T-helper 2 cell treated with Interferon-gamma antibody and Interleukin-4, amounts not matched to agents 5 μg/mL and 100 μg/mL, for 36 hours (primary cell): ENCODE results near the gene SNX10.

ENCODE experiments used
- DNase-seq: peaks from one replicate; pipeline ENCODE4 v3.0.0; 2021; ENCODE audit warnings: low spot score
- H3K27ac Mint-ChIP-seq: one replicate; pipeline ENCODE4 v1.8.0; 2021; ENCODE audit warnings: mild to moderate bottlenecking, mixed read lengths
- H3K27me3 Mint-ChIP-seq: one replicate; pipeline ENCODE4 v1.8.0; 2021; ENCODE audit warnings: low read depth, mixed read lengths
- H3K36me3 Mint-ChIP-seq: one replicate; pipeline ENCODE4 v1.8.0; 2021; ENCODE audit warnings: low read depth, mixed read lengths
- H3K4me1 Mint-ChIP-seq: one replicate; pipeline ENCODE4 v1.8.0; 2021; ENCODE audit warnings: low read depth, mixed read lengths
- H3K4me3 Mint-ChIP-seq: one replicate; pipeline ENCODE4 v1.8.0; 2022; ENCODE audit warnings: mild to moderate bottlenecking, moderate library complexity, mixed read lengths
- H3K9me3 Mint-ChIP-seq: one replicate; pipeline ENCODE4 v1.8.0; 2021; ENCODE audit warnings: mixed read lengths

Gene SNX10

DNA sequence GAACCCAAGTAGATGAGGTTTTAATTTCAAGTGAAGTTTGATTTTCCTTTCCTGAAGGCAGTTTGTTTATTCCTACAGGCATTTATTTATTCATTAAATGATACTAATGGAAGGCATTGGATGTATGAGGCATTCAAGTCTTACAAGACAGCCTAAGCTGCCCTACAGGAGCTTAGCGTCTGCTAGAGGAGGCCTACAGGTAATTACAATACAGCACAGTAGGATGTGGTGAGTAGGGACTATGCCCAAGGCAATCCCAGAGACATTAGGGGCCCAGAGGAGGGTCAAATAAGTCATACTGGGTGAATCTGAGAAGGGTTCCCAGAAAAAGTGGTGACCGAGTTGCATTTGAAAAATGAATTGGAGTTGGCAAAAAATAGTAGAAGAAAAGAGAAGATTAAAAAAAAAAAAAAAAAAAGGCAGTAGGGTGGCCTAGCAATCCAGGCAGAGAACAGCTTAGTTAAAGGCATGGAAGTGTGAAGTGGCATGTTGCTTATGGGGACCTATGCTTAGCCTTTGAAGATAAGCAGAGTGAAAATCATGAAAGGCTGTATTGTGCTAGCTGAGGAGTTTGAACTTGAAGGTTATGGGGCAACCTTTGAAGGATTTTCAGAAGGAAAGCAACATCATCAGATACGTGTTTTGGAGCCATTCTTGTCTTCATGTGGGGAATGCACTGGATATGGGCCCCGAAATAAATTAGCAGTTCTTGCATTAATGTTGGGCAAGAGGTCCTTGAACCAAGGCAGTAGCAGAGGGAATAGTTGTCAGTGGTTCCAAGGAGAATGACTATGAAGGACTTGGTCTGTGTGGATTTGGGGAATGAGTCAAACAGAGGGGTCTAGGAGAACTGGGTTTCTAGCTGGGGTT, 65.5 kb downstream of the SNX10 start:
- Mint-ChIP-seq H3K4me1 (peaks cover 8% of the 10 kb centered on the region), H3K27ac (no peak overlapping the region), H3K36me3 (peaks cover 21% of the 10 kb centered on the region), H3K4me3 (no peak overlapping the region), H3K9me3 (no peaks in the 10 kb centered on the region), H3K27me3 (no peaks in the 10 kb centered on the region)
- DNase-seq, result no peak

DNA sequence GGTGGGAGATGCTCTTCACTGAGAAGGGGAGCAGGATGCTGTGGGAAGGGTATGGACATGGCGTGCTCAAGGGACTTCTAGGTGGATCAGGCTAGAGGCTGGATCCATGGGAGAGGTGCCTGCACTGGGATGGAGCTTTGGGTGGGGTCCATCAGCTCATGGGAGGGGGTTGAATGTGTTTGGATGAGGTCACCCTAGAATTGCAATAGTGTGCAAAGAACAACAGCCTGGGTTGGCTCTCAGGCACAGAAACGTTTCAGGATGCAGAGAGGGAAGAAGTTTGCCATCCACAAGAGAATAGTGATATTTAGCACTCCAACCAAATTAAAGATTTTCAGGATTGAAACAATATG, 66.1 kb downstream of the SNX10 start:
- Mint-ChIP-seq H3K9me3 (no peaks in the 10 kb centered on the region), H3K27ac (no peak overlapping the region), H3K27me3 (no peaks in the 10 kb centered on the region), H3K4me3 (no peak overlapping the region), H3K36me3 (peaks cover 17% of the 10 kb centered on the region), H3K4me1 (peaks cover 7% of the 10 kb centered on the region)
- no peak for DNase-seq

- Mint-ChIP-seq H3K4me3 (no peak overlapping the region), H3K27ac (no peak overlapping the region)
Observed at GRCh38 chr7:26360650-26361049, 69.0 kb downstream of the SNX10 start.

DNA sequence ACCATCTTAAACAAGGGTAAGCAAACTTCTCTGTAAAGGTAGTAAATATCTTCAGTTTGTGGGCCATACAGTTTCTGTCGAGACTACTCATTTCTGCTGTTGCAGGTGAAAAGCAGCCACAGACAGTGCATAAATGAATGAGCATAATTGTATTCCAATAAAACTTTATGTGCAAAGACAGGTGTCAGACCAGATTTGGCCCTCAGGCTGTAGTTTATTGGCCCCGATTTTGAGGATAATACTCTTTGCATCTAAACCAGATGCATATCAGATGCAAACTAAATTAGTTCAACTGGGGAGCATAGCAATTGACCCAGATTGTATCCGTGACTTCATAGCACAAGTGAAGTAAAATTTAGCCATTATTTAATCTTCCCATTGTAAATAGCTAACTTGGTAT, 70.0 kb downstream of the SNX10 start:
- H3K27ac Mint-ChIP-seq, result no peak overlapping the region
- peaks cover 17% of the 10 kb centered on the region for H3K36me3 Mint-ChIP-seq
- H3K9me3 Mint-ChIP-seq, result no peaks in the 10 kb centered on the region
- no peak overlapping the region for H3K4me3 Mint-ChIP-seq
- no peaks in the 10 kb centered on the region for H3K27me3 Mint-ChIP-seq
- no peak for DNase-seq
- H3K4me1 Mint-ChIP-seq, result peaks cover 9% of the 10 kb centered on the region

More at GRCh38 chr7:26360650-26361049, 69.0 kb downstream of the SNX10 start:
- Mint-ChIP-seq H3K27me3 (no peaks in the 10 kb centered on the region), H3K9me3 (no peaks in the 10 kb centered on the region), H3K4me1 (peaks cover 12% of the 10 kb centered on the region), H3K36me3 (peaks cover 18% of the 10 kb centered on the region)
- DNase-seq, result no peak

- H3K27me3 Mint-ChIP-seq, result no peaks in the 10 kb centered on the region
- peaks cover 9% of the 10 kb centered on the region for H3K4me1 Mint-ChIP-seq
- H3K9me3 Mint-ChIP-seq, result no peaks in the 10 kb centered on the region
- DNase-seq, result no peak
- H3K27ac Mint-ChIP-seq, result no peak overlapping the region
- H3K36me3 Mint-ChIP-seq, result peaks cover 22% of the 10 kb centered on the region
- no peak overlapping the region for H3K4me3 Mint-ChIP-seq
Observed at GRCh38 chr7:26363465-26363864, 71.8 kb downstream of the SNX10 start.

DNA sequence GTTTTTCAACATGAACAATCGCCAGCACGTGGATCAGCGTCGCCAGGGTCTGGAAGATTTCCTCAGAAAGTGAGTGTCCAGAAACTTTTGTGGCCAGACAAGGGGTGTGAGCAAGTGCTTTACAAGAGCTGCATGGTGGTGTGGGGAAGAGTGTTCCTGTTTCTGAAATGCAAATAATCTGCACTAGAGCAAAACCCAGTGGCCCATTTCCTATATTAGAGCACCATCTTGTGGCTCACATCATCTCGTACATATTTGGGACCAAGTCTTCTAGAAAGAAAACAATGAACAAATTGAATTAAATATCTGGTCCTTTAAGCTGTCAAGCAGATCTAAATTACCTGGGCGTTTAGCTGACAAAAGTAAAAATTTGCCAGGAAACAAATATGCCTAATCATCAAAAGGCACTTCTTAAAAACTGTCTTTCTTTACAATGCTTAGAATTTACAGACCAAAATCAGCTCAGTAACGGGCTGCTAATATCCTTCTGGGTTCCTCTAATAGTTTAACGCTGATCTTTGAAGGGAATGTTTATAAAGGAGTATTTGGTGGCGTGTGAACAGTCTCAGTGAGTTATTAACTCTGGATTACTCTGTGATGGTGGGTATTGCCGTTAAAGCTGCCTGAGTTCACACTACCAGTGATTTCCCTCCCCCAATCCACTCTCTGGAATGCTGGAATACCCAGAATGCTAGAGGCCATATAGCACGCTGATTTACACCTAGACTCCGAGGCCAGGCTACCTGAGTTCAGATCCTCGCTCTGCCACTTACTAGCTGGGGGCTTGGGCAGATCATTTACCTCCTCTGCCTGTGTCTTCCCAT, 73.6 kb downstream of the SNX10 start:
- Mint-ChIP-seq H3K9me3 (no peaks in the 10 kb centered on the region), H3K4me1 (peaks cover 13% of the 10 kb centered on the region), H3K27me3 (no peaks in the 10 kb centered on the region), H3K36me3 (peaks cover 27% of the 10 kb centered on the region), H3K27ac (peak overlapping the region; percentile 39), H3K4me3 (no peak overlapping the region)
- DNase-seq, result peak; percentile 33

DNA sequence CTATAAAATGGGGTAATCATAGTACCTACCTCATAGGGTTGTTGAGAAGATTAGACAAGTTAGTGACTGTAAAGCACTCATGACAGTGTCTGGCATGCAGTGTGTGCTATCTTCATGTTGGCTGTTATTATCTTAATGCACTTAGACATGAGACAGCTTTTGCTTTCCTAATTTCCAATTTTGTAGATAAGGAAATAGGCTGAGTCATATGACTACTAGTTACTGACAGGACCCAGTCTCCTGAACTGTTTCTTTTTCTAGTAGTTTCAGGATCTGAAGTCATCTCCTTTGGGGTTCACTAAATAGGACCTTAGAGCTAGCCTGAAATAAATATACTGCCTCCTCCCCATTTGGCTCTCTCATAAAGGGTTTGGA, 74.2 kb downstream of the SNX10 start:
- no peaks in the 10 kb centered on the region for H3K27me3 Mint-ChIP-seq
- H3K36me3 Mint-ChIP-seq, result peaks cover 25% of the 10 kb centered on the region
- no peak for DNase-seq
- no peaks in the 10 kb centered on the region for H3K9me3 Mint-ChIP-seq
- peaks cover 13% of the 10 kb centered on the region for H3K4me1 Mint-ChIP-seq
- H3K27ac Mint-ChIP-seq, result no peak overlapping the region
- no peak overlapping the region for H3K4me3 Mint-ChIP-seq

GRCh38 chr7:26367219-26367711, 75.6 kb downstream of the SNX10 start:
- no peak for DNase-seq
- peaks cover 29% of the 10 kb centered on the region for H3K36me3 Mint-ChIP-seq
- H3K27me3 Mint-ChIP-seq, result no peaks in the 10 kb centered on the region
- no peaks in the 10 kb centered on the region for H3K9me3 Mint-ChIP-seq
- H3K4me3 Mint-ChIP-seq, result no peak overlapping the region
- no peak overlapping the region for H3K27ac Mint-ChIP-seq
- H3K4me1 Mint-ChIP-seq, result peaks cover 13% of the 10 kb centered on the region

DNA sequence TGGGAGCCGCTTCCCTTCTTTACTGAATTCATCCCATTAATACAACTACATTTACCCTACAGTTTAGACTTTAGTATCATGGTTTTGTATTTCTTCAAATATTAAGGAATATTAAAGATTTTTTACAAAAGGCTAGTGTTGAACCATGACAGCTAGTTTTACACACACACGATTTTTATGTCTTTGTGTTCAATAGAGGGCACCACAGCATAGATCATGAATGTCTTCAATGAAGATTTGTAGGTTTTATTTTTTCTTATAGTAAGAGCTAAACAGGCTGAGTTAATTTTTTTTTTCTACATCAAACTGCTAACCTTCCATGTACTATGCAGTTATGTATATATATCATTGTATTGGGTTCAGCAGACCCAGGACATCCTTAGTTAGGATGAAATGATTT, 76.9 kb downstream of the SNX10 start:
- no peak overlapping the region for H3K27ac Mint-ChIP-seq
- no peaks in the 10 kb centered on the region for H3K9me3 Mint-ChIP-seq
- DNase-seq, result no peak
- no peaks in the 10 kb centered on the region for H3K27me3 Mint-ChIP-seq
- peaks cover 38% of the 10 kb centered on the region for H3K36me3 Mint-ChIP-seq
- peaks cover 13% of the 10 kb centered on the region for H3K4me1 Mint-ChIP-seq
- no peak overlapping the region for H3K4me3 Mint-ChIP-seq

- no peak overlapping the region for H3K27ac Mint-ChIP-seq
- no peak for DNase-seq
- H3K4me3 Mint-ChIP-seq, result no peak overlapping the region
- peaks cover 45% of the 10 kb centered on the region for H3K36me3 Mint-ChIP-seq
- no peaks in the 10 kb centered on the region for H3K27me3 Mint-ChIP-seq
- no peaks in the 10 kb centered on the region for H3K9me3 Mint-ChIP-seq
- H3K4me1 Mint-ChIP-seq, result peaks cover 13% of the 10 kb centered on the region
Observed at GRCh38 chr7:26369593-26369992, 77.9 kb downstream of the SNX10 start.

- Mint-ChIP-seq H3K27ac (no peak overlapping the region), H3K36me3 (peaks cover 42% of the 10 kb centered on the region), H3K4me1 (peaks cover 10% of the 10 kb centered on the region), H3K27me3 (no peaks in the 10 kb centered on the region), H3K4me3 (peak overlapping the region; percentile 25), H3K9me3 (no peaks in the 10 kb centered on the region)
- no peak for DNase-seq
Observed at GRCh38 chr7:26370011-26370410, 78.3 kb downstream of the SNX10 start.

- Mint-ChIP-seq H3K4me1 (peaks cover 7% of the 10 kb centered on the region), H3K27me3 (peaks cover 4% of the 10 kb centered on the region), H3K27ac (no peak overlapping the region), H3K36me3 (peaks cover 33% of the 10 kb centered on the region), H3K9me3 (no peaks in the 10 kb centered on the region), H3K4me3 (no peak overlapping the region)
- DNase-seq, result no peak
Observed at GRCh38 chr7:26372249-26372648, 80.6 kb downstream of the SNX10 start.

DNA sequence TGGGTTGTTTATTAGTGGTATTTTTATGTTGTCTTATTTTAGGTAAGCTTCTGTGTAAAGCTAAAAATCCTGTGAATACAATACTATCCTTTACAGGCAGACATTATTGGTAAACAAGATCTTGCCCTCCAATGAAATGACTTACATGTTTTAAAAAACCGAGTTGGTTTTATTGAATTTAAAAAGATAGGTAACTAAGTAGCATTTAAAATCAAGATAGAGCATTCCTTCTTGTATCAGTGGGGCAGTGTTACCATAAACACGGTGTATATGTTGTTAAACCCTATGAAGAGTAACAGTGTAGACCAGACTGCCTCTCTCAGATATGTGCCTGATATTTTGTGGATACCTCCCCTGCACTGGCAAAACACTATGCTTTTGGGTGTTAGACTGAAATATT, 81.0 kb downstream of the SNX10 start:
- Mint-ChIP-seq H3K4me3 (no peak overlapping the region), H3K27ac (no peak overlapping the region), H3K4me1 (peaks cover 9% of the 10 kb centered on the region), H3K9me3 (no peaks in the 10 kb centered on the region), H3K36me3 (peaks cover 31% of the 10 kb centered on the region), H3K27me3 (peaks cover 4% of the 10 kb centered on the region)
- no peak for DNase-seq

DNA sequence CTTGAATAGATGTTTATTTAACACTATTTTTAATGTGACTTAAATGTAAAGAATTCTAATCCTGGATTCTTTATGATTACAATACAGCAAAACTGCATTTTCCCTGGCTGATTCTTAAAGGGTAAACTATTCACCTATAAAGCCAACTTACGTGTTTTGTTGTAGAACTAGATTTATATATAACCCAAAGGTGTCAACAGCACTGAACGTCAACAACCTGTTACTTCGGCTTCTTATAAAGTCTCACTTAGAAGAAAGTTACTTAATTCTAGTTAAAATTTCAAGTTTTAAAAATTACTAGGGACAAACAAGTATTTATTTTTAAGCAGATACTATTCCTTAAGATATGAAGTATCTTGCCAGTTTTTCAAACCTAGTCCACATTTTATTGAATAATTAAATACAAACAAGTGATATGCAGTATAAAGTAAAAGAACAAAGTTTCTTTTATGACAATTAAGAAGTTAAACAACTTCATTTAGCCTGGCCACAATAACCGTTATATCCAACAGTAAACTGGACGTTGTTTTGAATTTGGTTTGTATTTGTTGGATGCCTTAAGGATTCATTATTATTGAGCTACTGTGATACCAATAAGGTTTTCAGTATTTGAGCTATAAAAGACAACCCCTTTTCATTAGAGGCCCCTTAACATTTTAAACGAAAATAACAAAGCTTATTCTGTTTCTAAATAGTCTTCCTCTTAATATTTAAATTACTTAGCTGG, 83.1 kb downstream of the SNX10 start:
- peaks cover 9% of the 10 kb centered on the region for H3K4me1 Mint-ChIP-seq
- no peak for DNase-seq
- peaks cover 4% of the 10 kb centered on the region for H3K27me3 Mint-ChIP-seq
- H3K36me3 Mint-ChIP-seq, result peaks cover 26% of the 10 kb centered on the region
- H3K4me3 Mint-ChIP-seq, result no peak overlapping the region
- no peaks in the 10 kb centered on the region for H3K9me3 Mint-ChIP-seq
- H3K27ac Mint-ChIP-seq, result no peak overlapping the region
